CD4-positive, alpha-beta memory T cell (primary cell): ENCODE measurements around the gene GNAT2. TPM values are rescaled to one million over a fixed set of nuclear protein-coding genes. Genes with fewer than 3 reads are reported as not detected.
A peak's percentile ranks its signal among the peaks of the same experiment; 100 is the strongest.

ENCODE experiments used
- CTCF ChIA-PET: fragments of 350-600 bp; sonication (Branson Sonifier 250); formaldehyde crosslinking; loops from one replicate; lab custom pipeline; 2021; ENCODE audit warnings: inconsistent platforms; ENCODE audit not compliant: partially characterized antibody; lab: Charles Lee
- POLR2A ChIA-PET: fragments of 350-600 bp; sonication (Branson Sonifier 250); formaldehyde crosslinking; loops from one replicate; lab custom pipeline; 2021; ENCODE audit not compliant: partially characterized antibody; lab: Charles Lee
- DNase-seq, 5 donors: peaks; one replicate each; pipeline versions ENCODE4 v3.0.0 to v3.0.0-alpha.2; 2020 to 2022; ENCODE audit warnings: mixed read lengths in 1 of 5
- H3K27ac ChIP-seq: one replicate; pipeline ENCODE4 v1.7.0; 2013; ENCODE audit warnings: low read depth, low read length
- H3K27me3 ChIP-seq: 2 replicates; pipeline ENCODE4 v1.7.0; 2013; ENCODE audit warnings: mild to moderate bottlenecking, low read length, moderate library complexity; ENCODE audit not compliant: insufficient read depth
- H3K36me3 ChIP-seq: 2 replicates; pipeline ENCODE4 v1.7.0; 2013; ENCODE audit warnings: mild to moderate bottlenecking, low read length, moderate library complexity; ENCODE audit not compliant: insufficient read depth
- H3K4me1 ChIP-seq: 2 replicates; pipeline ENCODE4 v1.7.0; 2013; ENCODE audit warnings: mild to moderate bottlenecking, low read length, moderate library complexity; ENCODE audit not compliant: insufficient read depth
- H3K4me3 ChIP-seq, 2 donors: one replicate each; pipeline ENCODE4 v1.7.0; 2013; ENCODE audit warnings: low read length in 2 of 2, mild to moderate bottlenecking in 1 of 2
- H3K9me3 ChIP-seq, 2 donors: one replicate each; pipeline ENCODE4 v1.7.0; 2013; ENCODE audit warnings: low read length in 2 of 2, control low read depth in 1 of 2; ENCODE audit not compliant: control insufficient read depth in 1 of 2
- H3K27ac Mint-ChIP-seq, 7 donors: one replicate each; pipeline ENCODE4 v1.8.0; 2020 to 2021; ENCODE audit warnings: mixed read lengths in 7 of 7, mild to moderate bottlenecking in 6 of 7, inconsistent platforms in 3 of 7, moderate library complexity in 3 of 7
- H3K27me3 Mint-ChIP-seq, 2 donors: one replicate each; pipeline ENCODE4 v1.8.0; 2020 to 2021; ENCODE audit warnings: mixed read lengths in 2 of 2
- H3K36me3 Mint-ChIP-seq, 2 donors: one replicate each; pipeline ENCODE4 v1.8.0; 2020 to 2021; ENCODE audit warnings: mixed read lengths in 2 of 2, inconsistent platforms in 1 of 2, mild to moderate bottlenecking in 1 of 2
- H3K4me1 Mint-ChIP-seq, 4 donors: one replicate each; pipeline ENCODE4 v1.8.0; 2020 to 2021; ENCODE audit warnings: mixed read lengths in 4 of 4, mild to moderate bottlenecking in 1 of 4
- H3K4me3 Mint-ChIP-seq, 8 donors: one replicate each; pipeline ENCODE4 v1.8.0; 2020 to 2021; ENCODE audit warnings: mixed read lengths in 8 of 8, mild to moderate bottlenecking in 7 of 8, moderate library complexity in 6 of 8, inconsistent platforms in 3 of 8
- H3K9me3 Mint-ChIP-seq, 8 donors: one replicate each; pipeline ENCODE4 v1.8.0; 2020 to 2021; ENCODE audit warnings: mixed read lengths in 8 of 8, mild to moderate bottlenecking in 5 of 8, inconsistent platforms in 3 of 8, moderate library complexity in 1 of 8
- intact Hi-C: fragments of 100-400 bp; cut with micrococcal nuclease; formaldehyde crosslinking; loops from one replicate; pipeline ENCODE4 v1.15.1; 2023
- polyA plus RNA-seq, 2 donors: library from polyadenylated mRNA; unstranded; fragments of 300-500 nt; fragmentation: Illumina TruSeq; gene quantifications; one replicate each; pipeline ENCODE4 v1.2.3, GENCODE V29; 2021
- total RNA-seq, 2 experiments: library from RNA; stranded (reverse); gene quantifications; one replicate each; pipeline ENCODE4 v1.2.3, GENCODE V29; 2021

GNAT2 gene
- total and polyA plus RNA-seq, 4 experiments from 2014 or later = not detected

DNA sequence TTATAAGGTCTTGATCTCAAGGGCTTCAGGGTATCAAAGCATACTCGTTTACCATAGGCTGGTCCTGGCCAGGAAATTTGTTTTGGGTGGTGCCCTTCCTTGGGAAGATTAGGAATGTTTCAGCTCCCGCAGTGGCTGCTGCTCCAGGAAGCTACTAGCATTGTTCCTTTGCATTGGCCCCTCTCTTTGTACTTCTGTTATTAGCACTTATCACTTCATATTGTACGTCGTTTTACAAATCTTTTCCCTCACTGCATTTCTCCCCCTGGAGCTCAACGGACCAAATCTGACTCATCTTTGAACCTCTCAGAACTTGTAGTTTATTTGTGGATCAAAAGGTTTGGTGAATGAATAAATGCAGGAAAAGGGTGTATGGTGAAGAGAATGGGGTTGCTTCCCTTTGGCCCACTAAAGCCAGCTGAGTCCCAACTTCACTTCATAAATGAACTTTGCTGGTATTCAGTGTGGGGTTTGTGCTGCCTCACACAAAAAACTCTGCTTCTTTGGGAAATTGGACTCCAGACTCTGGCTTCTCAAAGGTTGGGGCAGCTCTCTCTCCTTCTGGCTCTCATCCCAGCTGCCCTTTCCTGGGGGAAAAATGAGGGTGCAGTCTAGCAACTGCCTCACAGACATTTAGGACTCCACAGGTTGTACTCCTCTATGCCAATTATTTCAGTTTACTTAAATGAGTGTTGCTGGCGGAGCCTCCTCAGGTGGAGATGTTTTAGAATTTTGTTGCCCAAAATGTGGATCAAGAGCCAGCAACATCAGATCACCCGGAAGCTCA, 5.9 kb downstream of the GNAT2 start:
- intact Hi-C loops = no loop called here
- Histone ChIP-seq H3K4me3 (no peak overlapping the region), H3K27ac (no peak overlapping the region), H3K27me3 (no peaks in the 10 kb centered on the region), H3K9me3 (no peaks in the 10 kb centered on the region), H3K36me3 (no peaks in the 10 kb centered on the region), H3K4me1 (peaks cover 27% of the 10 kb centered on the region)
- CTCF ChIA-PET = interaction anchor here (0.7 to 2.7 kb wide), 4 partner anchors 12 to 27 kb away, joined by 3 to 12 read pairs (median 6); no protein-coding TSS in a partner anchor
- Mint-ChIP-seq H3K27me3 (no peaks in the 10 kb centered on the region), H3K4me1 (peaks cover 19 to 28% (median 23%) of the 10 kb centered on the region in 4 donors), H3K27ac (peak overlapping the region in 1 of 7 donors; percentile 38), H3K36me3 (no peaks in the 10 kb centered on the region), H3K4me3 (no peak overlapping the region), H3K9me3 (no peaks in the 10 kb centered on the region)
- DNase-seq = no peak
- POLR2A ChIA-PET = interaction anchor here (0.5 to 3.9 kb wide), 3 partner anchors 13 to 742 kb away, joined by 3 to 18 read pairs (median 3); partner anchors contain the start of gene GNAI3

DNA sequence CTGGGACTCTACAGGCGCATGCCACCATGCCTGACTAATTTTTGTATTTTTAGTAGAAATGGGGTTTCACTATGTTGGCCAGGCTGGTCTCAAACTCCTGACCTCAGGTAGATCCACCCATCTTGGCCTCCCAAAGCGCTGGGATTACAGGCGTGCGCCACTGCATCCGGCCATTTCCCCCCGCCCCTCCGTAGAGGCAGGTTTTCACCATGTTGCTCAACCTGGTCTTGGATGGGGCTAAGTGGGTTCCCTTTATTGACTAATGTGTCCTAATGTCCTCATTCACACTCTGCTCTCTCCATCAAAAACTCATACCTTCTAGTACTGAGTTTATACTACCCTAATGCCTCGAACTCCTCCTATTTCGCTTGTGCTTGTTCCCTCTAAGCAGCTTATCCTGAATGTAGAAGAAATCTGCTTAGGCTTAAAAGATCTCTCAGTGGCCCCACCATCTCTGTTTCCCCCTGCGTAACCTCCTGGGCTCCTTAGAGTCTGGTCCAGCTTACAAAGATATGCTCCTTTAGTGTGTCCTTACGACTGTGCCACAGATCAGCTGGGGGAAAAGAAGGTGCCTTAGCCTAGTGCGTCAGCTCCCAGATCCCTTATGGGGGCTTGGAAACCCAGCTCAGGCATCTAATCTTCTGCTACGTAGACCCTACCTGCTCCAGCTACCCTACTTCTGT, 8.0 kb downstream of the GNAT2 start:
- H3K27ac Mint-ChIP-seq = peak overlapping the region in 1 of 7 donors; percentile 13
- no peaks in the 10 kb centered on the region for H3K36me3 Mint-ChIP-seq
- H3K4me3 ChIP-seq = no peak overlapping the region
- peaks cover 11% of the 10 kb centered on the region for H3K4me1 ChIP-seq
- intact Hi-C loops = no loop called here
- ChIA-PET POLR2A (interaction anchor here (0.6 to 2.0 kb wide), 3 partner anchors 9 to 64 kb away, joined by 3 to 4 read pairs (median 4); partner anchors contain the start of gene GNAI3), CTCF (interaction anchor here (0.7 to 2.7 kb wide), 7 partner anchors 19 to 142 kb away, joined by 3 to 11 read pairs (median 3); partner anchors contain the start of gene GNAI3)
- no peak for DNase-seq
- H3K4me1 Mint-ChIP-seq = peaks cover 9 to 13% (median 9%) of the 10 kb centered on the region in 4 donors
- H3K27ac ChIP-seq = no peak overlapping the region
- no peaks in the 10 kb centered on the region for H3K36me3 ChIP-seq
- no peaks in the 10 kb centered on the region for H3K9me3 ChIP-seq
- peak overlapping the region in 1 of 8 donors; percentile 68 for H3K4me3 Mint-ChIP-seq
- H3K27me3 ChIP-seq = no peaks in the 10 kb centered on the region
- no peaks in the 10 kb centered on the region for H3K27me3 Mint-ChIP-seq
- H3K9me3 Mint-ChIP-seq = no peaks in the 10 kb centered on the region

DNA sequence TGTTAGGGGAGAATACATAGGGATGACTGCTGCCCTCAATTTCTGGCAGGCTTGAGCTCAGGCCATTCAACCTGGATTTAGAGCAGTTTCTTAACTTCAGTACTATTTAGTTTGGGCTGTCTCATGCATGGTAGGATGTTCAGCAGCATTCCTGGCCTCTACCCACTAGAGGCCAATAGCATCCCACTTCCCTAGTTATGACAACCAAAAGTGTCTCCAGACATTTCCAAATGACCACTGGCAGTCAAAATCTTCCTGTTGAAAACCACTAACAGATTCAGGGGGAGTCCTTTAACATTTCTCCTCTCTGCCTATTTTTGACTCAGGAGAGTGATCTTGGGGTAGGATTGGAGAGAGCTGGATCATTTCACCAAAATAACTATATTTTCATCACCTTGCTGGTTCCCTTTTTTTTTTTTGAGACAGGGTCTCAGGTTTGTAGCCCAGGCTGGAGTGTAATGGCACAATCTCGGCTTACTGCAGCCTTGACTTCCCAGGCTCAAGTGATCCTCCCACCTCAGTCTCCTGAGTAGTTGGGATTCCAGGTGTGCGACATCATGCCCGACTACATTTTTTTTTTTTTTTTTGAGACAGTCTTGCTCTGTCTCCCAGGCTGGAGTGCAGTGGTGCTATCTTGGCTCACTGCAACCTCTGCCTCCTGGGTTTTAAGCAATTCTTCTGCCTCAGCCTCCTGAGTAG, 8.7 kb downstream of the GNAT2 start:
- Mint-ChIP-seq H3K4me3 (no peak overlapping the region), H3K9me3 (no peaks in the 10 kb centered on the region), H3K27me3 (no peaks in the 10 kb centered on the region), H3K27ac (peak overlapping the region in 3 of 7 donors; percentile 32 to 80 (median 57)), H3K4me1 (peaks cover 2 to 6% (median 2%) of the 10 kb centered on the region in 4 donors), H3K36me3 (no peaks in the 10 kb centered on the region)
- Histone ChIP-seq H3K27ac (no peak overlapping the region), H3K4me3 (no peak overlapping the region), H3K36me3 (no peaks in the 10 kb centered on the region), H3K27me3 (no peaks in the 10 kb centered on the region), H3K9me3 (no peaks in the 10 kb centered on the region), H3K4me1 (peaks cover 4% of the 10 kb centered on the region)
- ChIA-PET CTCF (interaction anchor here (0.7 to 2.1 kb wide), 5 partner anchors 29 to 141 kb away, joined by 3 to 11 read pairs (median 3); no protein-coding TSS in a partner anchor), POLR2A (interaction anchor here (1.0 to 2.0 kb wide), 2 partner anchors 10 to 63 kb away, joined by 3 to 4 read pairs; partner anchors contain the start of gene GNAI3)
- no peak for DNase-seq
- intact Hi-C loops = no loop called here

DNA sequence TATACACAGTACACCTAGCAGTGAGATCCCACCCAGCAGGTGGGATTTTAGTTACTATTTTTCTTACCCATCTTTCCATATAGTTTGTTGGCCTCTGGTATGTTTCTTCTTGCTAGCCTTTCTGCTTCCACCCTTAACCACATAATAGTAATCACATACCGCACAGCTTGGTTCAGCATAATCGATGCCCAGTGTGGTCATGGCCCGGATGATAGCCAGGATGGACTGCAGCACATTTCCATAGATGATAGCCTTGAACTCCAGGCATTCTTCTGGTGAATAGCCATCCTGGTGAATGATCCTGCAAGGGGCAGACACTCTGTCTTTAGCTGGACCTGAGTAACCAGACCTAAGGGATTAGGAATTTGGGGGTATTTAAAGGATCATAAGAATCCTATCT, 9.5 kb downstream of the GNAT2 start:
- POLR2A ChIA-PET = interaction anchor here (1.6 kb wide), 1 partner anchor 61 kb away, joined by 4 read pairs; the partner anchor contains the start of gene GNAI3
- intact Hi-C loops = no loop called here
- H3K27me3 Mint-ChIP-seq = no peaks in the 10 kb centered on the region
- no peaks in the 10 kb centered on the region for H3K36me3 Mint-ChIP-seq
- H3K36me3 ChIP-seq = no peaks in the 10 kb centered on the region
- no peaks in the 10 kb centered on the region for H3K9me3 Mint-ChIP-seq
- H3K4me1 Mint-ChIP-seq = peaks cover 0 to 4% (median 0%) of the 10 kb centered on the region in 4 donors
- H3K9me3 ChIP-seq = no peaks in the 10 kb centered on the region
- H3K27me3 ChIP-seq = no peaks in the 10 kb centered on the region
- H3K4me3 ChIP-seq = no peak overlapping the region
- no peak overlapping the region for H3K27ac ChIP-seq
- H3K4me3 Mint-ChIP-seq = no peak overlapping the region
- H3K27ac Mint-ChIP-seq = no peak overlapping the region
- CTCF ChIA-PET = no interaction called here
- DNase-seq = no peak
- no peaks in the 10 kb centered on the region for H3K4me1 ChIP-seq

DNA sequence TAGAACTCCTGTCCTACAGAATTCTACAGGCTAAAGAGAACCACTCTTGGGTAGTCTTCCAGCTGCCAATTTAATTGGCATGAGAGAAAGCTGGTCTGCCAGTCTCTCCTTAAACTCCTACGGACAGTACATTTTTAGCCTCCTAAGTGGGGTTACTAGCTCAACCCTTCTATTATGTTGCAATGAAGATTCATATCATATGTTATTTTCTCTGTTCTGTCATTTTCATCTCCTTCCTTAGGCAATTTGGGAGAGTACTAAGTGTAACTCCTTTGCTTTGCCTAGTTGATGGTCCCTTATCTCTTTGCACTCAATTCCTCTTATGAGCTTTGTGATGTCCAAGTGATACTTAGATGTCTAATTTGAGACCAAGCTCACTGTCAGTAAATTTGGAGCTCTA, 14.0 kb downstream of the GNAT2 start:
- Mint-ChIP-seq H3K27ac (no peak overlapping the region), H3K36me3 (no peaks in the 10 kb centered on the region), H3K4me3 (no peak overlapping the region), H3K27me3 (no peaks in the 10 kb centered on the region), H3K9me3 (no peaks in the 10 kb centered on the region), H3K4me1 (peaks cover 10 to 20% (median 17%) of the 10 kb centered on the region in 4 donors)
- ChIA-PET CTCF (interaction anchor here (0.8 to 1.6 kb wide), 4 partner anchors 26 to 60 kb away, joined by 3 to 6 read pairs (median 3); no protein-coding TSS in a partner anchor), POLR2A (interaction anchor here (0.8 to 1.0 kb wide), 4 partner anchors 35 to 280 kb away, joined by 3 to 5 read pairs (median 3); partner anchors contain the start of gene GNAI3)
- Histone ChIP-seq H3K4me1 (peaks cover 15% of the 10 kb centered on the region), H3K9me3 (no peaks in the 10 kb centered on the region), H3K36me3 (no peaks in the 10 kb centered on the region), H3K27me3 (no peaks in the 10 kb centered on the region), H3K4me3 (no peak overlapping the region), H3K27ac (no peak overlapping the region)
- no peak for DNase-seq
- intact Hi-C loops = no loop called here

DNA sequence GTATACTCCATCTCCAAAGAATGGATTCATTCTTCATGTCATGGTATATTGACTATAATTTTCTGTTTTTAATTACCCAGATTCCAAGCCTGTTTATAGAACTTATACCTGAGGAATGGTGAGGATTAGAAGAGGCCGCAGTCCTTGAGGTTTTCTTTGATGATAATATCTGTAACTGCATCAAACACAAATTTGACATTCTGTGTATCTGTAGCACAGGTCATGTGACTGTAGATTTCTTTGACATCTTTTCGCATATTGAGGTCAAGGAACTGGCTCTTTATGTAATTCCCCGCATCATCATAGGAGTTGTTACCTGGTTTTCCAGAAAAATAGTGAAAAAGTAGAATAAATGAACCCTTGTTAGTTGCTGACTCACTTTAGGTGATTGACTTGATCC, 16.2 kb downstream of the GNAT2 start:
- POLR2A ChIA-PET = no interaction called here
- no peaks in the 10 kb centered on the region for H3K27me3 Mint-ChIP-seq
- H3K27ac Mint-ChIP-seq = peak overlapping the region; percentile 7 to 89 (median 17)
- H3K36me3 Mint-ChIP-seq = peaks cover 0 to 7% of the 10 kb centered on the region in 2 donors
- Histone ChIP-seq H3K4me1 (peaks cover 15% of the 10 kb centered on the region), H3K9me3 (no peaks in the 10 kb centered on the region), H3K4me3 (no peak overlapping the region), H3K36me3 (no peaks in the 10 kb centered on the region), H3K27me3 (no peaks in the 10 kb centered on the region), H3K27ac (no peak overlapping the region)
- CTCF ChIA-PET = no interaction called here
- peak in 4 of 5 donors; percentile 16 to 35 (median 28) for DNase-seq
- H3K9me3 Mint-ChIP-seq = no peaks in the 10 kb centered on the region
- peak overlapping the region in 1 of 8 donors; percentile 29 for H3K4me3 Mint-ChIP-seq
- intact Hi-C loops = loop anchor here (2.0 to 5.0 kb wide), 2 partner anchors 14 to 36 kb away; no protein-coding TSS in a partner anchor
- H3K4me1 Mint-ChIP-seq = peaks cover 10 to 20% (median 18%) of the 10 kb centered on the region in 4 donors
